GM21526 (cell line): Measurements from ENCODE around the gene SLC22A23.

ENCODE experiments used
- ATAC-seq: cut with Tn5 transposase; IDR thresholded peaks from one replicate; pipeline ENCODE4 v1.9.1; 2021; ENCODE audit warnings: moderate library complexity; ENCODE audit not compliant: unreplicated experiment, low FRiP score

SLC22A23 gene

GRCh38 chr6:3309391-3310050 is 147.3 kb downstream of the SLC22A23 start:
- ATAC-seq, result no peak

- no peak for ATAC-seq
Observed at GRCh38 chr6:3308106-3308505, 148.7 kb downstream of the SLC22A23 start.

GRCh38 chr6:3307436-3307835 is 149.4 kb downstream of the SLC22A23 start:
- no peak for ATAC-seq

GRCh38 chr6:3306848-3307247 is 150.0 kb downstream of the SLC22A23 start:
- no peak for ATAC-seq

- ATAC-seq, result no peak
Observed at GRCh38 chr6:3305831-3306230, 151.0 kb downstream of the SLC22A23 start.

- no peak for ATAC-seq
Observed at GRCh38 chr6:3305216-3305565, 151.7 kb downstream of the SLC22A23 start.

- no peak for ATAC-seq
Observed at GRCh38 chr6:3304500-3305215, 152.2 kb downstream of the SLC22A23 start.

GRCh38 chr6:3303795-3304411 is 152.9 kb downstream of the SLC22A23 start:
- no peak for ATAC-seq

GRCh38 chr6:3301506-3301905 is 155.3 kb downstream of the SLC22A23 start:
- ATAC-seq, result no peak

GRCh38 chr6:3299221-3299620 is 157.6 kb downstream of the SLC22A23 start:
- no peak for ATAC-seq

GRCh38 chr6:3297909-3298308 is 158.9 kb downstream of the SLC22A23 start:
- ATAC-seq, result no peak

- ATAC-seq, result no peak
Observed at GRCh38 chr6:3297006-3297405, 159.8 kb downstream of the SLC22A23 start.

GRCh38 chr6:3296537-3296936 is 160.3 kb downstream of the SLC22A23 start:
- ATAC-seq, result no peak

GRCh38 chr6:3296078-3296477 is 160.8 kb downstream of the SLC22A23 start:
- ATAC-seq, result no peak

- no peak for ATAC-seq
Observed at GRCh38 chr6:3294921-3295871, 161.7 kb downstream of the SLC22A23 start.

- ATAC-seq, result no peak
Observed at GRCh38 chr6:3294396-3294795, 162.5 kb downstream of the SLC22A23 start.

- no peak for ATAC-seq
Observed at GRCh38 chr6:3293271-3294155, 163.3 kb downstream of the SLC22A23 start.

- no peak for ATAC-seq
Observed at GRCh38 chr6:3292431-3293197, 164.2 kb downstream of the SLC22A23 start.

GRCh38 chr6:3291987-3292386 is 164.9 kb downstream of the SLC22A23 start:
- ATAC-seq, result no peak
